NB4 (cell line): Measurements from ENCODE around the gene PARD6B.

Experiments used
- DNase-seq: peaks from one replicate; pipeline ENCODE4 v3.0.0; 2010; ENCODE audit warnings: low read depth
- H3K4me3 ChIP-seq: one replicate; pipeline ENCODE4 v1.5.1; 2011; ENCODE audit warnings: mild to moderate bottlenecking, low read depth, low read length, moderate library complexity
- MYC ChIP-seq: IDR thresholded peaks from 2 replicates; pipeline ENCODE4 v1.6.1; 2011; ENCODE audit warnings: low read depth, low read length
- POLR2A ChIP-seq: IDR thresholded peaks from 2 replicates; pipeline ENCODE4 v1.6.1; 2011; ENCODE audit warnings: mild to moderate bottlenecking; ENCODE audit not compliant: insufficient read length; ENCODE audit errors: extremely low read depth
- TF ChIP-seq, protein P1 (sequence below): IDR thresholded peaks from 2 replicates; pipeline ENCODE4 v1.6.1; 2011; ENCODE audit warnings: low read depth, low read length
- TF ChIP-seq, protein P2 (sequence below): IDR thresholded peaks from one replicate; pipeline ENCODE4 v1.5.1; 2012; ENCODE audit warnings: low read depth, low read length

PARD6B gene

DNA sequence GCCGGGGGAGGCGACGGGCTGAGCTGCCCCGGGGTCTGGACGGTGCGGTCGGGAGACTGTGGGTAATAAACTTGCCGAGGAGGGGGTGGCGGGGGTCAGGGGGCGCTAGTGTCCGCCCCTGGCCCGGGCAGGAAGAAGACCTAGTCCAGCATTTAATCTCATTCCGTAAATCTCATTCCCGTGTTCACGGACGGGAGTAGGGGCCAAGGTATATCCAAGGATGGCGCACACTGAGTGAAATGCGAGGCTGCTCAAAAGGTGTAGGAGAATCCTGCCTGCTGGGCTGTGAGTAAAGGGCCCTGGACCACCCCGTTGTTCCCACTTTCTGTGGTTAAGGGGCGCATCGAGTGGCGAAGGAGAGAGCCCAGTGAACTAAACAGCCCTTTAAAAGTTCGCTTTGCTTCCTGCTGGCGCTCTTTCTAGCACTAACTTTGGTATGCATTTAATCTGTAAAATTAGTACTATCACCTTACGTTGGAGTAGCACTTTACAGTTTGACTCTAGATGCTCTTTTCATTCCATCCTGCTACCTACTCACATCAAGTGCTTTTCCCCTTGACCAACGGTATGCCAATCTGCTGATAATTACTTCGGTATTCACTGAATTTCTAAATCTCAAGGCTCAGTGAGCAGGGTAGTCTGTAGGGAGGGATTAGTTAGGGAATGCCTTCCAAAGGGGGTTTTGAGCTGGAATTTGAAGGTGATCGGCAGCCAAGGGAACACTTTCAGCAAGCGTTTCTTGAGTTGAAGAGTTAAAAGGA, 730 bp downstream of the PARD6B start:
- H3K4me3 ChIP-seq = peak overlapping the region; percentile 78
- TF ChIP-seq, protein P1, sequence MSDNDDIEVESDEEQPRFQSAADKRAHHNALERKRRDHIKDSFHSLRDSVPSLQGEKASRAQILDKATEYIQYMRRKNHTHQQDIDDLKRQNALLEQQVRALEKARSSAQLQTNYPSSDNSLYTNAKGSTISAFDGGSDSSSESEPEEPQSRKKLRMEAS = no peak
- TF ChIP-seq, protein P2, sequence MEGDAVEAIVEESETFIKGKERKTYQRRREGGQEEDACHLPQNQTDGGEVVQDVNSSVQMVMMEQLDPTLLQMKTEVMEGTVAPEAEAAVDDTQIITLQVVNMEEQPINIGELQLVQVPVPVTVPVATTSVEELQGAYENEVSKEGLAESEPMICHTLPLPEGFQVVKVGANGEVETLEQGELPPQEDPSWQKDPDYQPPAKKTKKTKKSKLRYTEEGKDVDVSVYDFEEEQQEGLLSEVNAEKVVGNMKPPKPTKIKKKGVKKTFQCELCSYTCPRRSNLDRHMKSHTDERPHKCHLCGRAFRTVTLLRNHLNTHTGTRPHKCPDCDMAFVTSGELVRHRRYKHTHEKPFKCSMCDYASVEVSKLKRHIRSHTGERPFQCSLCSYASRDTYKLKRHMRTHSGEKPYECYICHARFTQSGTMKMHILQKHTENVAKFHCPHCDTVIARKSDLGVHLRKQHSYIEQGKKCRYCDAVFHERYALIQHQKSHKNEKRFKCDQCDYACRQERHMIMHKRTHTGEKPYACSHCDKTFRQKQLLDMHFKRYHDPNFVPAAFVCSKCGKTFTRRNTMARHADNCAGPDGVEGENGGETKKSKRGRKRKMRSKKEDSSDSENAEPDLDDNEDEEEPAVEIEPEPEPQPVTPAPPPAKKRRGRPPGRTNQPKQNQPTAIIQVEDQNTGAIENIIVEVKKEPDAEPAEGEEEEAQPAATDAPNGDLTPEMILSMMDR = no peak
- TF ChIP-seq POLR2A (no peak), MYC (no peak)
- no peak for DNase-seq

DNA sequence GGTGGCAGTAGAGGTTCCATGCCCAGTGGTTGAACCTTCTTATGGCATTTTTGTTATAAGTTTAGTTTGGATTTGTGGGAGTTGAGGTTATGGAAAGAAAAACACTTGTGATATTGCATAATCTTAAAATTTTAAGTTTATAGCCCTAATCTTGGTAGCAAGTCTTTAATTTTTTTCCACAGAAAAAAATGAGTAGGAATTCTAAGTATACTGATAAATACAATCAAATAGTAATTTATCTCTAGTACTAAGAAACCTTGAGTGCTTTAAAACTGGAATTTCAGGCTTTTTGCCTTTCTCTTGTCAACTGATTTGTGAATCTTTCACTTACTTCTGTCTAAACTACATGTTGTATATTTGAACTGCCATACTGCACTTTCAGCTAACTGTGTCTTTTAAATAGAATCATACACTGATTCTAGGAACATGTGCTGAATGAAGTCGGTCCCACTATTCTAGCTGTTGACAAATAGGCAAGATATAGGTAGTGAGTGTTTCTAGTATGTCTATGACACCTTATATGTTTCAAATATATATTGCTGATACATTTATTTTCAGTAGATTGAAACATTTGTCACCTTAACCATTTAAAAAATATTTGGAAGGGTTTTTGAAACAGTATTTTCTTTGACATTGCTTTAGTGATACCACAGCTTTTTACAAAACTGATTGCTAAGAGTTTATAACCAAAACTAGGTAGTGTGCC, 2.4 kb downstream of the PARD6B start:
- TF ChIP-seq, protein P1 = no peak
- DNase-seq = no peak
- no peak overlapping the region for H3K4me3 ChIP-seq

DNA sequence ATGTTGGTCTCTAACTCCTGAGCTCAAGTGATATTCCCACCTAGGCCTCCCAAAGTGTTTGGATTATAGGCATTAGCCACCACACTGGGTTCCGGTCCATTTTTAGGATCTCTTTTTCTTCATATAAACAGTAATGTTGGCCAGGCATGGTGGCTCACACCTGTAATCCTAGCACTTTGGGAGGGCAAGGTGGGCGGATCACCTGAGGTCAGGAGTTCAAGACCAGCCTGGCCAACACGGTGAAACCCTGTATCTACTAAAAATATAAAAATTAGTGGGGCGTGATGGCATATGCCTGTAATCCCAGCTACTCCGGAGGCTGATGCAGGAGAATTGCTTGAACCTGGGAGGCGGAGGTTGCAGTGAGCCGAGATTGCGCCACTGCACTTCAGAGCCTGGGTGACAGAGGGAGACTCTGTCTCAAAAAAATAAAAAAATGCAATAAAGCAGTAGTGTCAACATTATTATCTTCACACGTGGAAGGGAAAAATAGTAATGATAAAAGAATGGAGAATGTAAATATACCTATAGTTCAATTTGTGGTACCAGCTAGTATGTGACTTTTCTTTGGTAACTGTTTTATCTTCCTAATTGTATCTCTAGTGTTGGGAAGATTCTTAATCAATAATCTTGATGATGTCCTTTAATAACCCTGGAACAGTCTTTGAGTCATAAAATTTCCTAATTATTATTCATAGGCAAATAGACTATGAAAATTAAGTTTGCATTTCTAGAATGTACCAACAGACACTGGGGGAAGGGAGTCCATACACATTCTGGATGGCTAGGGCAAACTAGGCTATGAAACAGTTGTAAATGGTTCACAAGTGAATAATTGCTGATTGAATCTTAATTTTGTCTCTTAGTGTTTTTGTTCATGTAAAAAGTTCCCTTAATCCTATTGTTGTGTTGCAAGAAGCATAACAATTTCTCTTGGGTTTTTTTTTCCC, 3.6 kb downstream of the PARD6B start:
- no peak for DNase-seq
- no peak overlapping the region for H3K4me3 ChIP-seq
- TF ChIP-seq, protein P2 = no peak
- TF ChIP-seq, protein P1 = no peak
- TF ChIP-seq POLR2A (no peak), MYC (no peak)

DNA sequence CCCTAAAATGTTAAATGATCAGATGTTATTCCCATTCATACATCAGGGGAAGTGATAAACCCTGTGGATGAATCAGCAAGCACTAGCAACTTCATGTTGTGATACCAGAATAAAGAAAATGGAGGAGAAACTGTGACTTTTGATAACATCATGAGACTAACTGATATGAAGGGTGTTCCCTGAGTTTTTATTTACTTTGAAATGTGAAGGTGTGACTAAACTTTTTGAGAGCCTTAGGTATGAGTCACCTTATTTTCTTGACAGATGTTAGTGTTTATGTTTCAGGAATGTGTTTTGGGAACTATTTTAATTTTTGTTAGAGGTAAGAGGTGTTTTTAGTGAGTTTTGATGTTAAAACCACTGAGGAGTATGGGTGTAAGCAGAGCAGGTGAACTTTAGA, 4.4 kb downstream of the PARD6B start:
- DNase-seq = no peak
- H3K4me3 ChIP-seq = no peak overlapping the region
- TF ChIP-seq, protein P2 = no peak
- TF ChIP-seq POLR2A (no peak), MYC (no peak)
- TF ChIP-seq, protein P1 = no peak

DNA sequence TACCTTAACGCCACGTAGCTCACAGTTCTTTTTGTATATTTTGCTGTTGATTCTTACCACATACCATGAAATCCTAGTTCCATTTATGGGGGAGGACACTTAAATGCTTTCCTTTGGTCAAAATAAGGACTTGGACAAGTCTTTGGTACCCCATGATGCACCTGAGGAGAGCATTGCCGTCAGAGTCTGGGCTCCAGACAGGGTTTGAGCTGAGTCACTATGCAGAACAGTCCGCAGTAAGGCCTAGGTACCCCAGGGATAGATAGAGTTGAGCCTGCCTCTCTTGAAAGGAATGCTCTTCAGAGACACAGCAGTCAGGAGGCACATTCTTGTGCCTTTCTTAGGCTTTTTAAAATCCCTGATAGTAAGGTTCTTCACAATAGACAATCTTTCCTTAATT, 6.0 kb downstream of the PARD6B start:
- DNase-seq = no peak
- H3K4me3 ChIP-seq = no peak overlapping the region
- no peak for TF ChIP-seq MYC
- no peak for TF ChIP-seq POLR2A
- TF ChIP-seq, protein P1 = no peak
- TF ChIP-seq, protein P2 = no peak
